Panc1 (cell line): ENCODE results near the gene PET117. TPM values are rescaled to one million over a fixed set of nuclear protein-coding genes. Genes with fewer than 3 reads are reported as not detected.

Source experiments
- ATAC-seq: fragments of 200-7000 bp; cut with Tn5 transposase; 2 replicates; pipeline ENCODE4 v1.9.1; 2020; ENCODE audit warnings: mild to moderate bottlenecking, moderate library complexity
- BruUV-seq: library from RNA; stranded (reverse); fragments of 400-500 nt; replicated peaks from 2 replicates; lab custom pipeline; 2021; lab: Mats Ljungman, UMichigan
- CTCF ChIA-PET: fragments of 300-600 bp; sonication (Branson Sonifier 250); formaldehyde crosslinking; loops from one replicate; lab custom pipeline; 2022; ENCODE audit warnings: antibody characterized with exemption; lab: Charles Lee
- POLR2A ChIA-PET: fragments of 300-600 bp; sonication (Branson Sonifier 250); formaldehyde crosslinking; loops from one replicate; lab custom pipeline; 2022; ENCODE audit warnings: antibody characterized with exemption; lab: Charles Lee
- DNase-seq: peaks from one replicate; pipeline ENCODE4 v3.0.0-alpha.2; 2010; ENCODE audit warnings: low read depth, low spot score
- H3K27ac ChIP-seq: 2 replicates; pipeline ENCODE4 v1.5.1; 2011; ENCODE audit warnings: mild to moderate bottlenecking, low read length, inconsistent platforms
- H3K27me3 ChIP-seq: fragments of 200-500 bp; sonication (Bioruptor generic); 2 replicates; pipeline ENCODE4 v1.6.0; 2014; ENCODE audit warnings: low read length, inconsistent platforms; ENCODE audit not compliant: control insufficient read depth, insufficient read depth
- H3K36me3 ChIP-seq: fragments of 200-500 bp; sonication (Bioruptor generic); 2 replicates; pipeline ENCODE4 v1.5.1; 2014; ENCODE audit warnings: inconsistent platforms, mild to moderate bottlenecking, low read length, moderate library complexity; ENCODE audit not compliant: control insufficient read depth, insufficient read depth
- H3K4me1 ChIP-seq: 2 replicates; pipeline ENCODE4 v1.5.1; 2011; ENCODE audit warnings: inconsistent platforms, mild to moderate bottlenecking, low read length, moderate library complexity; ENCODE audit not compliant: control insufficient read depth, insufficient read depth
- H3K4me3 ChIP-seq, 2 experiments: 2 replicates each; pipeline ENCODE4 v1.5.1; 2011 to 2012; ENCODE audit warnings: low read depth in 2 of 2, low read length in 2 of 2, mild to moderate bottlenecking in 2 of 2, inconsistent platforms in 1 of 2, moderate library complexity in 1 of 2
- H3K9me3 ChIP-seq: fragments of 200-500 bp; sonication (Bioruptor generic); 2 replicates; pipeline ENCODE4 v1.5.1; 2014; ENCODE audit warnings: low read depth, mild to moderate bottlenecking, inconsistent platforms, low read length, moderate library complexity; ENCODE audit not compliant: control insufficient read depth, insufficient read depth
- CTCF ChIP-seq: fragments of 450-650 bp; IDR thresholded peaks from 2 replicates; pipeline ENCODE4 v1.5.1; 2017; ENCODE audit warnings: mild to moderate bottlenecking
- POLR2AphosphoS5 ChIP-seq: IDR thresholded peaks from 2 replicates; pipeline ENCODE4 v1.6.1; 2012; ENCODE audit warnings: mild to moderate bottlenecking, low read depth, low read length, moderate library complexity
- REST ChIP-seq, 2 experiments: IDR thresholded peaks; 2 replicates each; pipeline ENCODE4 v1.6.1; 2011 to 2012; ENCODE audit warnings: low read depth in 2 of 2, control low read depth in 1 of 2, low read length in 1 of 2, mild to moderate bottlenecking in 1 of 2, moderate library complexity in 1 of 2; ENCODE audit not compliant: insufficient read depth in 1 of 2
- SIN3A ChIP-seq: IDR thresholded peaks from 2 replicates; pipeline ENCODE4 v1.6.1; 2012; ENCODE audit warnings: low read depth, mild to moderate bottlenecking, low read length, moderate library complexity, borderline replicate concordance; ENCODE audit not compliant: insufficient read depth
- TCF7L2 ChIP-seq: IDR thresholded peaks from 2 replicates; pipeline ENCODE4 v1.6.1; 2011; ENCODE audit warnings: mild to moderate bottlenecking, low read depth, low read length, inconsistent platforms
- in situ Hi-C: cut with HindIII; loops from 2 replicates; pipeline ENCODE4 v1.10.0; 2016; ENCODE audit warnings: low sequenced_read_pairs, low pct_unique_long_range_greater_than_20kb
- intact Hi-C: fragments of 100-400 bp; cut with micrococcal nuclease; formaldehyde crosslinking; loops from one replicate; pipeline ENCODE4 v1.10.0; 2022; ENCODE audit not compliant: unreplicated experiment
- total RNA-seq: library from RNA; stranded (reverse); gene quantifications from one replicate; pipeline ENCODE4 v1.2.1, GENCODE V29; 2021; ENCODE audit not compliant: unreplicated experiment

Gene PET117
- total RNA-seq, 1 experiment from 2014 or later = 14.6 TPM

- H3K9me3 ChIP-seq = no peaks in the 10 kb centered on the region
- no peaks in the 10 kb centered on the region for H3K36me3 ChIP-seq
- DNase-seq (no peak), ATAC-seq (no peak)
- BruUV-seq = no TSS peak
- no peaks in the 10 kb centered on the region for H3K4me1 ChIP-seq
- no peak overlapping the region for H3K27ac ChIP-seq
- no peak overlapping the region for H3K4me3 ChIP-seq
- POLR2A ChIA-PET = no interaction called here
- intact Hi-C loops = no loop called here
- in situ Hi-C loops = no loop called here
- H3K27me3 ChIP-seq = no peaks in the 10 kb centered on the region
- CTCF ChIA-PET = no interaction called here
- TF ChIP-seq CTCF = no peak
- TF ChIP-seq TCF7L2 = no peak
- no peak for TF ChIP-seq REST (IDR thresholded peaks at IDR 0.05; ENCODE audit: insufficient read depth in 1 of 2, low read depth in 2 of 2, low read length in 1 of 2)
- TF ChIP-seq POLR2AphosphoS5 = no peak
- no peak for TF ChIP-seq SIN3A
Observed at GRCh38 chr20:18132663-18133062, 5.0 kb upstream of the PET117 start.

DNA sequence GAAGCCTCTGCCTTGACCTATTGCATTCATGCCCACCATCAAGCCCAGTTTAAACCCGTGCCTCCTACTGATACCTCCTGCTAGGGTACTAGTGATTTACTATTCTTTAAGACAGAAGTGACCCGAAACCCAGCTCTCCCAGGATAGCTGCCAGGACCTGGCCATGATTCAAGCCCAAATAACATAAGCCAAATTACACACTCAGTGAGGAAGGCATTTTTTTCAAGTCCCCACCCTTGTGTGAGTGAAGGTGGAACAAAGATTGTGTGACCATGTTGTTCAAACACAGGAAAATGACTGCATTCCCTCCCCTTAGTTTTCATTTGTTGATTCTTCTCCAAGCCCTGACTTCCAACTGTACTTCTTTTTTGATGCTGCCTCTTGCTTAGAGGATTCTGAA is 3.7 kb upstream of the PET117 start:
- DNase-seq = no peak
- CTCF ChIA-PET = no interaction called here

More for the DNA sequence above, 3.7 kb upstream of the PET117 start:
- POLR2A ChIA-PET = interaction anchor here (0.6 kb wide), 1 partner anchor 157 kb away, joined by 4 read pairs; no protein-coding TSS in a partner anchor
- intact Hi-C loops (no loop called here), in situ Hi-C loops (no loop called here)
- Histone ChIP-seq H3K4me3 (no peak overlapping the region), H3K36me3 (no peaks in the 10 kb centered on the region), H3K27ac (no peak overlapping the region), H3K4me1 (peaks cover 5% of the 10 kb centered on the region), H3K27me3 (no peaks in the 10 kb centered on the region), H3K9me3 (no peaks in the 10 kb centered on the region)
- BruUV-seq = no TSS peak
- TF ChIP-seq POLR2AphosphoS5 (no peak), TCF7L2 (no peak), SIN3A (no peak), CTCF (no peak), REST (IDR thresholded peaks at IDR 0.05; ENCODE audit: insufficient read depth in 1 of 2, low read depth in 2 of 2, low read length in 1 of 2) (no peak)
- ATAC-seq = no peak
